Endothelial cell of umbilical vein (primary cell): ENCODE data around the gene MYH15.

Experiments used
- EZH2 ChIP-seq: IDR thresholded peaks from 2 replicates; pipeline ENCODE4 v1.6.1; 2012; ENCODE audit warnings: borderline replicate concordance, low read depth, mild to moderate bottlenecking, moderate library complexity, low read length, inconsistent platforms; ENCODE audit not compliant: severe bottlenecking
- FOS ChIP-seq: IDR thresholded peaks from 2 replicates; pipeline ENCODE4 v1.6.1; 2011; ENCODE audit warnings: mild to moderate bottlenecking, low read length, moderate library complexity, borderline replicate concordance; ENCODE audit not compliant: insufficient read depth
- JUN ChIP-seq: IDR thresholded peaks from 2 replicates; pipeline ENCODE4 v1.6.1; 2011; ENCODE audit warnings: borderline replicate concordance, low read depth; ENCODE audit not compliant: insufficient read length, insufficient read depth
- MYC ChIP-seq: IDR thresholded peaks from one replicate; pipeline ENCODE4 v1.6.1; 2011; ENCODE audit warnings: mild to moderate bottlenecking, low read depth, low read length
- POLR2A ChIP-seq: IDR thresholded peaks from 2 replicates; pipeline ENCODE4 v1.6.1; 2012; ENCODE audit warnings: low read depth, mild to moderate bottlenecking, control low read depth, low read length
- POLR2AphosphoS5 ChIP-seq: IDR thresholded peaks from 2 replicates; pipeline ENCODE4 v1.6.1; 2012; ENCODE audit warnings: low read depth, mild to moderate bottlenecking, control low read depth, low read length, moderate library complexity; ENCODE audit not compliant: insufficient read depth
- TF ChIP-seq, protein P1 (sequence below): IDR thresholded peaks from 2 replicates; pipeline ENCODE4 v1.6.1; 2011; ENCODE audit not compliant: insufficient read depth, insufficient read length
- TF ChIP-seq, protein P2 (sequence below), 2 donors: IDR thresholded peaks; 1 replicate in 1 of 2; 2 replicates in 1 of 2; pipeline ENCODE4 v1.5.1; 2011; ENCODE audit warnings: low read length in 2 of 2, mild to moderate bottlenecking in 2 of 2, moderate library complexity in 2 of 2, control low read depth in 1 of 2, inconsistent platforms in 1 of 2, low read depth in 1 of 2; ENCODE audit not compliant: insufficient read depth in 1 of 2; ENCODE audit errors: extremely low read depth in 1 of 2

DNA sequence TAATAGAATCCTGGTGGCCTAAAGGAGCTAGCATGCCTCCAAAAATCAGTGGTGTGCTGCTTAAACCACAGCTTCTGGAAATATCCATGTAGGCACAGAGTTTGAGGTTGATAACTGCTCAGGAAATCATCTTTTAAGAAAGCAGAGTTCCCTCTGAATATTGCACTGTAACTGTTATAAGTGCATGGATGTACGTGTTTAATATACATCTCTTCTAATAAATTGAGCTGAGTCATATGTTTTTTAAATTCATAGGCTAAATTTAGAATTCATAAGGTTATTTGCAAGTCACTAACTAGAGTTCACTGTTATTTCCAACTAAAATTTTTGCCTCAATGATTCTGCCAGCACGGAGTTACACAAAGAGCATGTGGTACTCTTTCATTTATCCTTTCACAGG, 68.9 kb downstream of the MYH15 start:
- TF ChIP-seq, protein P1, sequence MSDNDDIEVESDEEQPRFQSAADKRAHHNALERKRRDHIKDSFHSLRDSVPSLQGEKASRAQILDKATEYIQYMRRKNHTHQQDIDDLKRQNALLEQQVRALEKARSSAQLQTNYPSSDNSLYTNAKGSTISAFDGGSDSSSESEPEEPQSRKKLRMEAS: no peak
- TF ChIP-seq, protein P2, sequence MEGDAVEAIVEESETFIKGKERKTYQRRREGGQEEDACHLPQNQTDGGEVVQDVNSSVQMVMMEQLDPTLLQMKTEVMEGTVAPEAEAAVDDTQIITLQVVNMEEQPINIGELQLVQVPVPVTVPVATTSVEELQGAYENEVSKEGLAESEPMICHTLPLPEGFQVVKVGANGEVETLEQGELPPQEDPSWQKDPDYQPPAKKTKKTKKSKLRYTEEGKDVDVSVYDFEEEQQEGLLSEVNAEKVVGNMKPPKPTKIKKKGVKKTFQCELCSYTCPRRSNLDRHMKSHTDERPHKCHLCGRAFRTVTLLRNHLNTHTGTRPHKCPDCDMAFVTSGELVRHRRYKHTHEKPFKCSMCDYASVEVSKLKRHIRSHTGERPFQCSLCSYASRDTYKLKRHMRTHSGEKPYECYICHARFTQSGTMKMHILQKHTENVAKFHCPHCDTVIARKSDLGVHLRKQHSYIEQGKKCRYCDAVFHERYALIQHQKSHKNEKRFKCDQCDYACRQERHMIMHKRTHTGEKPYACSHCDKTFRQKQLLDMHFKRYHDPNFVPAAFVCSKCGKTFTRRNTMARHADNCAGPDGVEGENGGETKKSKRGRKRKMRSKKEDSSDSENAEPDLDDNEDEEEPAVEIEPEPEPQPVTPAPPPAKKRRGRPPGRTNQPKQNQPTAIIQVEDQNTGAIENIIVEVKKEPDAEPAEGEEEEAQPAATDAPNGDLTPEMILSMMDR (IDR thresholded peaks at IDR 0.05; ENCODE audit: extremely low read depth in 1 of 2, insufficient read depth in 1 of 2, low read depth in 1 of 2, low read length in 2 of 2): no peak
- TF ChIP-seq POLR2A (no peak), POLR2AphosphoS5 (no peak), MYC (no peak), EZH2 (no peak), JUN (no peak), FOS (no peak)
